MM.1S (cell line): ENCODE results near the gene PLEKHM3.

Experiments used
- DNase-seq: peaks from one replicate; pipeline ENCODE4 v3.0.0-alpha.2; 2015
- H2AFZ ChIP-seq: fragments of 300-600 bp; sonication (generic); 2 replicates; pipeline ENCODE4 v1.6.0; 2016; ENCODE audit warnings: antibody characterized with exemption, low read length
- H3F3A ChIP-seq: fragments of 300-600 bp; sonication (generic); 2 replicates; pipeline ENCODE4 v1.6.1; 2016; ENCODE audit warnings: mild to moderate bottlenecking, antibody characterized with exemption, low read length, moderate library complexity, mixed read lengths; ENCODE audit not compliant: insufficient read depth
- H3K27ac ChIP-seq: fragments of 300-600 bp; sonication (generic); 2 replicates; pipeline ENCODE4 v1.5.1; 2016; ENCODE audit warnings: mild to moderate bottlenecking, low read length
- H3K27me3 ChIP-seq: fragments of 300-600 bp; sonication (generic); replicated peaks from 2 replicates; pipeline ENCODE4 v1.6.0; 2016; ENCODE audit warnings: low read length; ENCODE audit not compliant: insufficient read depth
- H3K36me3 ChIP-seq: fragments of 300-600 bp; sonication (generic); replicated peaks from 2 replicates; pipeline ENCODE4 v1.6.1; 2016; ENCODE audit warnings: mild to moderate bottlenecking, low read length, mixed read lengths; ENCODE audit not compliant: insufficient read depth
- H3K4me1 ChIP-seq: fragments of 300-600 bp; sonication (generic); 2 replicates; pipeline ENCODE4 v1.6.1; 2016; ENCODE audit warnings: low read length, mixed read lengths
- H3K4me2 ChIP-seq: fragments of 300-600 bp; sonication (generic); 2 replicates; pipeline ENCODE4 v1.6.0; 2016; ENCODE audit warnings: low read depth, low read length
- H3K4me3 ChIP-seq: fragments of 300-600 bp; sonication (generic); 2 replicates; pipeline ENCODE4 v1.5.1; 2016; ENCODE audit warnings: low read length, mixed read lengths
- H3K79me2 ChIP-seq: fragments of 300-600 bp; sonication (generic); 2 replicates; pipeline ENCODE4 v1.6.1; 2016; ENCODE audit warnings: mixed run types, low read length, mixed read lengths
- H3K9ac ChIP-seq: fragments of 300-600 bp; sonication (generic); 2 replicates; pipeline ENCODE4 v1.6.1; 2016; ENCODE audit warnings: low read length, mixed read lengths
- H3K9me2 ChIP-seq: fragments of 300-600 bp; sonication (generic); replicated peaks from 2 replicates; pipeline ENCODE4 v1.6.1; 2016; ENCODE audit warnings: mild to moderate bottlenecking, low read length, mixed read lengths; ENCODE audit not compliant: insufficient read depth
- H3K9me3 ChIP-seq: fragments of 300-600 bp; sonication (generic); replicated peaks from 2 replicates; pipeline ENCODE4 v1.6.1; 2016; ENCODE audit warnings: mild to moderate bottlenecking, low read length, mixed read lengths; ENCODE audit not compliant: insufficient read depth
- H4K20me1 ChIP-seq: fragments of 300-600 bp; sonication (generic); 2 replicates; pipeline ENCODE4 v1.6.1; 2016; ENCODE audit warnings: mild to moderate bottlenecking, low read length, moderate library complexity, mixed read lengths; ENCODE audit not compliant: insufficient read depth
- CTCF ChIP-seq: fragments of 300-600 bp; sonication (generic); IDR thresholded peaks from 2 replicates; pipeline ENCODE4 v1.5.1; 2016; ENCODE audit warnings: antibody characterized with exemption, low read length, mixed read lengths
- EZH2 ChIP-seq: fragments of 300-600 bp; sonication (generic); optimal IDR thresholded peaks from 2 replicates; pipeline ENCODE3; 2017; ENCODE audit warnings: low read depth, mild to moderate bottlenecking, antibody characterized with exemption, low read length, mixed read lengths
- EZH2phosphoT487 ChIP-seq: fragments of 300-600 bp; sonication (generic); IDR thresholded peaks from 2 replicates; pipeline ENCODE4 v1.6.1; 2018; ENCODE audit warnings: antibody characterized with exemption, low read length

Gene PLEKHM3

DNA sequence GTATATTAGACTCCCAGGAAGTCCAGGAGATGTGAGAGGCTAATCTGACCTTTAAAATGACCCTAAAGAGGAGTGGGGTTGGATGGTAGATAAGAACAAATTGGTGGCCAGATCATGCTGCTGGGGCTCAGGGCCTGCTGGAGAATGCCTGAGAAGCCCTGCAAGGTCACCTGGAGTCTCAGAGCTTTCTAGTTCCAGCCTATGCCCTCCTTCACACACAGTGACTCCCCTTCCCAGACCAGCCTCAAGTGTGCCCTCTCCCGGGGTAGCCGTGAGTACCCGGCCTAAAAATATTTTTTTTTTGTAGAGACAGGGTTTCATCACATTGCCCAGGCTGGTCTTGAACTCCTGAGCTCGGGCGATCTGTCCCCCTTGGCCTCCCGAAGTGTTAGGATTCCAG lies 211.4 kb downstream of the PLEKHM3 start:
- Histone ChIP-seq H3K9me2 (no peaks in the 10 kb centered on the region), H4K20me1 (no peaks in the 10 kb centered on the region), H2AFZ (no peak overlapping the region), H3K36me3 (no peaks in the 10 kb centered on the region), H3K9me3 (no peaks in the 10 kb centered on the region), H3F3A (no peaks in the 10 kb centered on the region), H3K4me3 (no peak overlapping the region), H3K27me3 (no peaks in the 10 kb centered on the region), H3K9ac (no peak overlapping the region), H3K27ac (no peak overlapping the region), H3K79me2 (no peaks in the 10 kb centered on the region), H3K4me1 (no peaks in the 10 kb centered on the region), H3K4me2 (no peak overlapping the region)
- TF ChIP-seq EZH2 (no peak), EZH2phosphoT487 (no peak), CTCF (no peak)
- DNase-seq, result no peak

DNA sequence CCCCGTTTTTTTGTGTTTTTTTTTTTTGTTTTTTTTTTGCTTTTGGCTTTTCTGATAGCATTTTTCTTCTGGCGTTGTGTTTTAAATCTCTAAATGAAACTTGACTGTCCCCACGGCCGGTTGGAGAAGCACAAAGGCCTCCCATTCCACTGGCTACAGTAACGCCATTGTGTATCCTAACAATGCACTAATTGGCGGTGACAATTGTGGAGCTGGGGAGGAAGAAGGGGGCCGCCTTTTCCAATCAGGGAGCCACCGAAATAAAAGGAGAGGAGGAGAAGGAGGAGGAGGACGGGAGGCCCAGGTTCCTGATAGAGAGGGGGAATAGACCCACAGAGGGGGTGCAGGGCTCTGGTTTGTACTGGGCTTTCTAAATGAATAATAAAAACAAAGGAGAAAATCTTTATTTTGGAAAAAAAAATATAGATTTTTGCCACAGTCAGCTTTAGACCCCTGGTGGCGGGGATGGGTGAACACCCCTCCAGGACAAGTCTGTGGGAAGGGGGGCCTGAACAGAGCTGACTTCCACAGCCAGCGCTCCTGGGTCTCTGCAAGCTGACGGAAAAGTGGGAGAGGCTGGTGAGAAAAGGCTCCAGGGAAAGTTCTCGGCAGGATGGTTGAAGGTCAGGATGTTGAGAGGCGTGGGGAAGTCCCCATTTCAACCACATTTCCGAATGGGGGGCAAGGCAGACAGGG lies 212.0 kb downstream of the PLEKHM3 start:
- Histone ChIP-seq H2AFZ (no peak overlapping the region), H3K36me3 (no peaks in the 10 kb centered on the region), H3K27ac (no peak overlapping the region), H3K79me2 (no peaks in the 10 kb centered on the region), H3K9ac (no peak overlapping the region), H3K27me3 (no peaks in the 10 kb centered on the region), H3K4me2 (no peak overlapping the region), H4K20me1 (no peaks in the 10 kb centered on the region), H3F3A (no peaks in the 10 kb centered on the region), H3K9me2 (no peaks in the 10 kb centered on the region), H3K9me3 (no peaks in the 10 kb centered on the region), H3K4me1 (no peaks in the 10 kb centered on the region), H3K4me3 (no peak overlapping the region)
- TF ChIP-seq EZH2phosphoT487 (no peak), CTCF (no peak)
- DNase-seq, result no peak

GRCh38 chr2:207812726-207813080 lies 212.6 kb downstream of the PLEKHM3 start:
- Histone ChIP-seq H3K36me3 (no peaks in the 10 kb centered on the region), H4K20me1 (no peaks in the 10 kb centered on the region), H3F3A (no peaks in the 10 kb centered on the region), H3K9me3 (no peaks in the 10 kb centered on the region), H3K4me2 (no peak overlapping the region), H3K9ac (no peak overlapping the region), H3K79me2 (no peaks in the 10 kb centered on the region), H3K9me2 (no peaks in the 10 kb centered on the region), H2AFZ (no peak overlapping the region), H3K4me3 (no peak overlapping the region), H3K27ac (no peak overlapping the region), H3K27me3 (no peaks in the 10 kb centered on the region), H3K4me1 (no peaks in the 10 kb centered on the region)
- no peak for TF ChIP-seq EZH2
- no peak for TF ChIP-seq CTCF
- no peak for TF ChIP-seq EZH2phosphoT487
- DNase-seq, result no peak
